A549 (cell line): Measurements from ENCODE around the gene TEX2. TPM values are rescaled to one million over a fixed set of nuclear protein-coding genes. Genes with fewer than 3 reads are reported as not detected.

Source experiments
- ATAC-seq, 2 experiments: fragments of 200-7000 bp in 1 of 2; fragments of >200 bp in 1 of 2; cut with Nextera tagmentation in 1 of 2; cut with Tn5 transposase in 1 of 2; 3 replicates each; pipeline versions ENCODE4 v1.8.0 to v1.9.1; 2018 to 2020; ENCODE audit warnings: mild to moderate bottlenecking in 1 of 2, moderate library complexity in 1 of 2
- CTCF ChIA-PET: fragments of 300-600 bp; sonication (Branson Sonifier 250); formaldehyde crosslinking; extraction: SDS; loops from one replicate; lab custom pipeline; 2021; ENCODE audit warnings: antibody characterized with exemption, inconsistent platforms; lab: Yijun Ruan, JAX
- POLR2A ChIA-PET: fragments of 350-600 bp; formaldehyde crosslinking; extraction: SDS; loops from one replicate; lab custom pipeline; 2021; ENCODE audit warnings: antibody characterized with exemption, inconsistent platforms; lab: Yijun Ruan, JAX
- DNase-seq, 2 experiments: peaks; one replicate each; pipeline versions ENCODE4 v3.0.0 to v3.0.0-alpha.2; 2011 to 2016; ENCODE audit warnings: low read depth in 1 of 2, low spot score in 1 of 2
- FAIRE-seq: peaks from 2 replicates; lab custom pipeline; 2011; peaks lifted over from hg19 to GRCh38; lab: Jason Lieb, UNC
- H3K27ac ChIP-seq, 2 experiments: fragments of >200 bp; sonication (Bioruptor Twin); formaldehyde crosslinking; 3 replicates each; pipeline ENCODE4 v1.5.1; 2016 to 2017
- H3K4me1 ChIP-seq: fragments of >200 bp; sonication (Bioruptor Twin); formaldehyde crosslinking; 3 replicates; pipeline ENCODE4 v1.6.1; 2016
- H3K4me2 ChIP-seq: fragments of >200 bp; sonication (Bioruptor Twin); formaldehyde crosslinking; 3 replicates; pipeline ENCODE4 v1.6.1; 2016
- H3K4me3 ChIP-seq: fragments of >200 bp; sonication (Bioruptor Twin); formaldehyde crosslinking; 3 replicates; pipeline ENCODE4 v1.5.1; 2016
- H3K9me3 ChIP-seq: fragments of >200 bp; sonication (Bioruptor Twin); formaldehyde crosslinking; 3 replicates; pipeline ENCODE4 v1.6.1; 2016
- EHF ChIP-seq: fragments of 250-450 bp; sonication (Bioruptor Pico); IDR thresholded peaks from 2 replicates; pipeline ENCODE4 v1.5.0; 2020; ENCODE audit warnings: mild to moderate bottlenecking
- FOSB ChIP-seq: fragments of 250-450 bp; sonication (Bioruptor Pico); IDR thresholded peaks from 2 replicates; pipeline ENCODE4 v1.5.0; 2020; ENCODE audit warnings: mild to moderate bottlenecking, moderate library complexity
- GATA3 ChIP-seq: IDR thresholded peaks from 2 replicates; pipeline ENCODE4 v1.6.1; 2012; ENCODE audit warnings: borderline replicate concordance
- HEYL ChIP-seq: fragments of 250-450 bp; sonication (Bioruptor Pico); IDR thresholded peaks from 2 replicates; pipeline ENCODE4 v1.8.0; 2021; ENCODE audit warnings: mild to moderate bottlenecking, moderate library complexity
- HOXB13 ChIP-seq: fragments of 250-450 bp; sonication (Bioruptor Pico); IDR thresholded peaks from 2 replicates; pipeline ENCODE4 v1.5.0; 2020; ENCODE audit warnings: low read depth, mild to moderate bottlenecking, moderate library complexity
- MYC ChIP-seq: IDR thresholded peaks from 2 replicates; pipeline ENCODE4 v1.6.1; 2012; ENCODE audit warnings: mild to moderate bottlenecking, inconsistent platforms, low read length, improper control_type of control experiment, borderline replicate concordance
- NPAS2 ChIP-seq: fragments of 250-450 bp; sonication (Bioruptor Pico); IDR thresholded peaks from 2 replicates; pipeline ENCODE4 v1.8.0; 2022; ENCODE audit warnings: mild to moderate bottlenecking, moderate library complexity, borderline replicate concordance
- NR3C1 ChIP-seq: fragments of >200 bp; sonication (Bioruptor Twin); formaldehyde crosslinking; IDR thresholded peaks from 3 replicates; pipeline ENCODE4 v1.6.1; 2017
- PHF8 ChIP-seq: fragments of 200-600 bp; sonication (generic); IDR thresholded peaks from 2 replicates; pipeline ENCODE4 v1.6.1; 2016; ENCODE audit warnings: low read depth, mild to moderate bottlenecking, antibody characterized with exemption, moderate library complexity, borderline replicate concordance
- POLR2A ChIP-seq: IDR thresholded peaks from 2 replicates; pipeline ENCODE4 v1.6.1; 2012; ENCODE audit warnings: mild to moderate bottlenecking, low read length
- POLR2AphosphoS2 ChIP-seq: conservative IDR thresholded peaks from 2 replicates; pipeline ENCODE4 v1.6.1; 2012; ENCODE audit warnings: low read length, improper control_type of control experiment, inconsistent platforms
- RNF2 ChIP-seq: fragments of 200-600 bp; sonication (generic); IDR thresholded peaks from 2 replicates; pipeline ENCODE4 v1.6.1; 2016; ENCODE audit warnings: low read depth, mild to moderate bottlenecking, antibody characterized with exemption, moderate library complexity, borderline replicate concordance
- SREBF2 ChIP-seq: fragments of 450-650 bp; IDR thresholded peaks from 2 replicates; pipeline ENCODE4 v1.6.1; 2014; ENCODE audit warnings: mild to moderate bottlenecking, moderate library complexity
- WGBS: methylation state at CpG from one replicate; pipeline ENCODE4 v1.1.6; 2017; ENCODE audit errors: missing lambda C conversion rate; 5-methylcytosine and 5-hydroxymethylcytosine counted together
- polyA plus RNA-seq, 4 experiments: library from polyadenylated mRNA; depleted of rRNA in 3 of 4; stranded (reverse); fragments of >200 nt; fragmentation: RNase III in 1 of 4; extraction: RNeasy Plus Mini Kit Qiagen cat#74134 plus additional on column Dnase treatment in 1 of 4; gene quantifications; 2 replicates in 3 of 4; 3 replicates in 1 of 4; pipeline ENCODE4 v1.2.3, GENCODE V29; 2011 to 2017
- TF ChIP-seq, protein P1 (sequence below): IDR thresholded peaks from 2 replicates; pipeline ENCODE4 v1.6.1; 2012
- TF ChIP-seq, protein P2 (sequence below): fragments of 450-650 bp; IDR thresholded peaks from 2 replicates; pipeline ENCODE4 v1.6.1; 2014; ENCODE audit warnings: antibody characterized with exemption
- TF ChIP-seq, protein P3 (sequence below): fragments of >200 bp; sonication (Bioruptor Twin); formaldehyde crosslinking; IDR thresholded peaks from 2 replicates; pipeline ENCODE4 v1.6.1; 2016
- TF ChIP-seq, protein P4 (sequence below): fragments of 250-450 bp; sonication (Bioruptor Pico); IDR thresholded peaks from 2 replicates; pipeline ENCODE4 v1.5.0; 2021; ENCODE audit warnings: mild to moderate bottlenecking, moderate library complexity, borderline replicate concordance

The TEX2 gene
- polyA plus RNA-seq, 2 of the 4 experiments (the other 2 are of a cell fraction) = 9.3 to 16.2 TPM

DNA sequence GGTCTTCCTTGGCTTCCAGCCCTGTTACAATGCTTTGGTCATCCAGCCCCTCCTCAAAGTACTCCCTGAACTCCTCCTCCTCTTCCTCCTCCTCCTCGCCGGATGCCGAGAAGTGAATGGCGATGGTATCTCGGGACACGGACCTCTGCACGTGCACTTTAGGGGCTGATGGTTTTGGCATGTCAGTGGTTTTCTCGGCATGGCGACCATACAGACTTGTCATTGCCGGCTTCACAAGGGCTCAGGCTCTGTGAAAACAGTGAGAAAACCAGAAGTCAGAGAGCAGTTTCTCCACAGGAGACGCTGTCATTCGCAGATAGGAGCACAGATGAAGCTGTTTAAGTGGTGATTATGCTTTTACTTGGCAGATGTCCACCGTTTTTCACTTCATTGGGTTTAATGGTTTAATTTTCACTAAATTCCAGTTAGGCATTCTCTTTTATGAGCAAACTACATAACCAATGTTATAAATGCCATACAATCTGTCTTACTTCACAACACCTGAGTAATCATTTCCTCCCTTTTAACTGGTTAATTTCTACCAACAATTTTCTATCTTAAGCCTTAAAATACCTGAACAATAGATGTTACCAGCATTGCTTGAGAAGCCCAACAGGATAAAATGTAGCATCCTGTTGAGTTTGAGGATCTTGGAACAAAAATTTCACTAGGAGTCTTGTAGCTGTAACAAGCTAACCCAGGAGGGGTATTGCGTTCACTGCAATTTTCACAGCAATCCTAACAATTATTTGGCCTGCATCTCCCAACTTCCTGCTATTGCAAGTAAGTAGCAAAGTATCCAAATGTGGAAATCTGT is 48.9 kb downstream of the TEX2 start:
- Histone ChIP-seq H3K4me3 (no peak overlapping the region), H3K4me1 (no peaks in the 10 kb centered on the region), H3K4me2 (no peak overlapping the region), H3K27ac (no peak overlapping the region), H3K9me3 (no peaks in the 10 kb centered on the region)
- DNase-seq (no peak), ATAC-seq (no peak), FAIRE-seq (no peak)
- POLR2A ChIA-PET = no interaction called here
- 94% methylated on average over 14 of the region's 14 CpGs for WGBS
- CTCF ChIA-PET = interaction anchor here (1.0 kb wide), 1 partner anchor 332 kb away, joined by 3 read pairs; the partner anchor contains the start of gene GH2
- TF ChIP-seq GATA3 = no peak
- TF ChIP-seq SREBF2 = no peak
- TF ChIP-seq POLR2AphosphoS2 = no peak
- TF ChIP-seq, protein P1, sequence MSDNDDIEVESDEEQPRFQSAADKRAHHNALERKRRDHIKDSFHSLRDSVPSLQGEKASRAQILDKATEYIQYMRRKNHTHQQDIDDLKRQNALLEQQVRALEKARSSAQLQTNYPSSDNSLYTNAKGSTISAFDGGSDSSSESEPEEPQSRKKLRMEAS = no peak
- TF ChIP-seq, protein P2, sequence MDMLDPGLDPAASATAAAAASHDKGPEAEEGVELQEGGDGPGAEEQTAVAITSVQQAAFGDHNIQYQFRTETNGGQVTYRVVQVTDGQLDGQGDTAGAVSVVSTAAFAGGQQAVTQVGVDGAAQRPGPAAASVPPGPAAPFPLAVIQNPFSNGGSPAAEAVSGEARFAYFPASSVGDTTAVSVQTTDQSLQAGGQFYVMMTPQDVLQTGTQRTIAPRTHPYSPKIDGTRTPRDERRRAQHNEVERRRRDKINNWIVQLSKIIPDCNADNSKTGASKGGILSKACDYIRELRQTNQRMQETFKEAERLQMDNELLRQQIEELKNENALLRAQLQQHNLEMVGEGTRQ = no peak

DNA sequence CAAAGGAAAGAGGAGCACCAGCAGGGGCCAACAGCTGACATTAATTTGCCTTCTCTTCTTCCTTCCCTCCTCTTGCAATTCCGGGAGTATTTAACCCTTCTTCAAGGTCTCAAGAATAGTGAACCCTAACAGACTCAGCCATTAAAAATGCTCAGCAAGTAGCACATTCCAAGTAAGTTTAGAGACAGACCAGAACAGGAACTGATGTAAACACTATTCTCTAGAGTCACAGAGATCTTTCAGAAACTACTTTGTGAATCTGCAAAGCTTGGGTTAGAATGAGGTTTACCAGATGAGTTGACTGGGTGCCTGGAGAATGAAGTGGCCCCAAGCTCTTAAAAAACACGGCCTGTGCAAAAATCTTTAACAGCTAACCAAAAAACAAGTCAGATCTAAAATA is 50.9 kb downstream of the TEX2 start:
- WGBS = 90% methylated on average over 2 of the region's 2 CpGs
- ATAC-seq (no peak), FAIRE-seq (no peak), DNase-seq (no peak)
- Histone ChIP-seq H3K27ac (no peak overlapping the region), H3K4me1 (no peaks in the 10 kb centered on the region), H3K4me2 (no peak overlapping the region), H3K9me3 (no peaks in the 10 kb centered on the region), H3K4me3 (no peak overlapping the region)
- TF ChIP-seq NPAS2 = no peak
- TF ChIP-seq, protein P3, sequence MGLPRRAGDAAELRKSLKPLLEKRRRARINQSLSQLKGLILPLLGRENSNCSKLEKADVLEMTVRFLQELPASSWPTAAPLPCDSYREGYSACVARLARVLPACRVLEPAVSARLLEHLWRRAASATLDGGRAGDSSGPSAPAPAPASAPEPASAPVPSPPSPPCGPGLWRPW = no peak
- no peak for TF ChIP-seq POLR2A
- TF ChIP-seq MYC = no peak
- TF ChIP-seq, protein P2 = no peak
- CTCF ChIA-PET = interaction anchor here (0.9 to 1.3 kb wide), 3 partner anchors 12 to 208 kb away, joined by 3 to 4 read pairs (median 3); no protein-coding TSS in a partner anchor
- POLR2A ChIA-PET = no interaction called here

DNA sequence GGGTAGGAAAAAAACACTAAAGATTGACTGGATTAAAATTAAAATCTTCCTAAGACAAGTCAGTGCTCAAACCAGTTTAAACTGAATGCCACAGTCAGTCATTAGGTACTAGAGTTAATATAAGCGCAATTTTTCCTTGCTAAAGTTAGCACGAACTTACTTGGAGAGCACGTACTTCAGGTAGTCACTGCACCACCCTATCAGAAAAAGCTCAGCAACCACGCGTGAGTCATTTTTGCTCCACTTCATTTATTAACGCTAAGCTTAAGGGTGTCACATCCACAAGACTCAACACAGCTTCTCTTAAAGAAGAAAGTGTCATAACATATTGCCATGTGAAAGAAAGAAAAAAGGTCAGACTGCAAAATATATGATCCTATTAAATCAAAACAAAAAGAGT is 53.1 kb downstream of the TEX2 start:
- 87% methylated on average over 6 of the region's 6 CpGs for WGBS
- DNase-seq = no peak

More for the DNA sequence above, 53.1 kb downstream of the TEX2 start:
- no peak for ATAC-seq
- H3K4me3 ChIP-seq = no peak overlapping the region
- CTCF ChIA-PET = no interaction called here
- TF ChIP-seq EHF (CRISPR knock-in tag) (no peak), RNF2 (no peak), POLR2AphosphoS2 (no peak), HEYL (CRISPR knock-in tag) (no peak), FOSB (CRISPR knock-in tag) (no peak), NR3C1 (no peak), PHF8 (no peak), HOXB13 (CRISPR knock-in tag) (no peak)
- TF ChIP-seq, protein P4, sequence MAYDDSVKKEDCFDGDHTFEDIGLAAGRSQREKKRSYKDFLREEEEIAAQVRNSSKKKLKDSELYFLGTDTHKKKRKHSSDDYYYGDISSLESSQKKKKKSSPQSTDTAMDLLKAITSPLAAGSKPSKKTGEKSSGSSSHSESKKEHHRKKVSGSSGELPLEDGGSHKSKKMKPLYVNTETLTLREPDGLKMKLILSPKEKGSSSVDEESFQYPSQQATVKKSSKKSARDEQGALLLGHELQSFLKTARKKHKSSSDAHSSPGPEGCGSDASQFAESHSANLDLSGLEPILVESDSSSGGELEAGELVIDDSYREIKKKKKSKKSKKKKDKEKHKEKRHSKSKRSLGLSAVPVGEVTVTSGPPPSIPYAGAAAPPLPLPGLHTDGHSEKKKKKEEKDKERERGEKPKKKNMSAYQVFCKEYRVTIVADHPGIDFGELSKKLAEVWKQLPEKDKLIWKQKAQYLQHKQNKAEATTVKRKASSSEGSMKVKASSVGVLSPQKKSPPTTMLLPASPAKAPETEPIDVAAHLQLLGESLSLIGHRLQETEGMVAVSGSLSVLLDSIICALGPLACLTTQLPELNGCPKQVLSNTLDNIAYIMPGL (CRISPR knock-in tag) = no peak
- TF ChIP-seq, protein P2 = no peak
- TF ChIP-seq, all 56 proteins: peak for 0
- no peak overlapping the region for H3K4me2 ChIP-seq
- no peak for FAIRE-seq
- no peaks in the 10 kb centered on the region for H3K9me3 ChIP-seq
- H3K4me1 ChIP-seq = no peaks in the 10 kb centered on the region
- POLR2A ChIA-PET = no interaction called here
- no peak overlapping the region for H3K27ac ChIP-seq
